ENCODE data around the gene PRIM2.
"Not testable (repeated sequence)": the region's sequence is repeated elsewhere in the genome, so short reads cannot be mapped to it uniquely, and the experiment has no call there.

- TF ChIP-seq CTCF (IDR thresholded peaks at IDR 0.05); TCF7L2 (IDR thresholded peaks at IDR 0.05; ENCODE audit: low read depth, low read length); SIN3A (IDR thresholded peaks at IDR 0.05; ENCODE audit: borderline replicate concordance, insufficient read depth, low read depth, low read length): not testable (repeated sequence)
These were observed 35.2 kb downstream of the PRIM2 start for GRCh38 chr6:57352596-57352995.

All from Panc1 (cell line).